ENCODE measurements around the gene CDKN2D. TPM values are rescaled to one million over a fixed set of nuclear protein-coding genes. Genes with fewer than 3 reads are reported as not detected.
A peak's percentile ranks its signal among the peaks of the same experiment; 100 is the strongest.

The CDKN2D gene
- total and polyA plus RNA-seq, 2 of the 13 experiments (the other 11 are each of a cell fraction or from before 2014, with no cell fraction given) = 5.4 to 8.6 TPM

DNA sequence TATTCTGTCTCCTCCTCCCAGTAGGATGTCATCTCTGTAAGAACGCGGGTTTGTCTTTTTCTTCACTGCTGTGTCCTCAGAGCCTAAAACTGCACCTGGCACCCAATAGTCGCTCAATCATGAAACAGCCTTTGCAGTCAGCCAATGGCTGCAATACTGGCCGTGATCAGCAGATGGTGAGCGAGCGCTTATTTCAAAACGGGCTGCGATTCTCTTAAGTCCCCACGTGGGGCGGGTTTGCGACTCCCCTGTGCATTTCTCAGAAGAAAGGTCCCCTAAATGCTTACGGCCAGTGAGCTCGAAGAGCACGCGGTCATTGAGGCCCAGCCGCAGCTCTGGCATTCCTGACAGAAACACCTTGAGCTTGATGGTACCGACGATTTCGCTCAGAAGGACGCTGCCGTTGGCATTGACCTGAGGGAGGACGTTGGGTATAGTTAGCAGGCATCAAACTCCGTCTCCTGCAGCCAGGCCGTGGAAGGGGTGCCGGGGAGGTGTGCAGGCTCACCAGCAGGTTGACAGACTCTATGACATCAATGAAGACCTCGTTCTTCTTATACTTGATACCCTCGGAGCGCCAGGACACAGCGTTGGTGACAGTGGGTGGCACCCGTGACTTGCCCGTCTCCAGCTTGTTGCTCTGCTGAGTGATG is 12.3 kb upstream of the CDKN2D start (continued):
- TF ChIP-seq, protein P1, sequence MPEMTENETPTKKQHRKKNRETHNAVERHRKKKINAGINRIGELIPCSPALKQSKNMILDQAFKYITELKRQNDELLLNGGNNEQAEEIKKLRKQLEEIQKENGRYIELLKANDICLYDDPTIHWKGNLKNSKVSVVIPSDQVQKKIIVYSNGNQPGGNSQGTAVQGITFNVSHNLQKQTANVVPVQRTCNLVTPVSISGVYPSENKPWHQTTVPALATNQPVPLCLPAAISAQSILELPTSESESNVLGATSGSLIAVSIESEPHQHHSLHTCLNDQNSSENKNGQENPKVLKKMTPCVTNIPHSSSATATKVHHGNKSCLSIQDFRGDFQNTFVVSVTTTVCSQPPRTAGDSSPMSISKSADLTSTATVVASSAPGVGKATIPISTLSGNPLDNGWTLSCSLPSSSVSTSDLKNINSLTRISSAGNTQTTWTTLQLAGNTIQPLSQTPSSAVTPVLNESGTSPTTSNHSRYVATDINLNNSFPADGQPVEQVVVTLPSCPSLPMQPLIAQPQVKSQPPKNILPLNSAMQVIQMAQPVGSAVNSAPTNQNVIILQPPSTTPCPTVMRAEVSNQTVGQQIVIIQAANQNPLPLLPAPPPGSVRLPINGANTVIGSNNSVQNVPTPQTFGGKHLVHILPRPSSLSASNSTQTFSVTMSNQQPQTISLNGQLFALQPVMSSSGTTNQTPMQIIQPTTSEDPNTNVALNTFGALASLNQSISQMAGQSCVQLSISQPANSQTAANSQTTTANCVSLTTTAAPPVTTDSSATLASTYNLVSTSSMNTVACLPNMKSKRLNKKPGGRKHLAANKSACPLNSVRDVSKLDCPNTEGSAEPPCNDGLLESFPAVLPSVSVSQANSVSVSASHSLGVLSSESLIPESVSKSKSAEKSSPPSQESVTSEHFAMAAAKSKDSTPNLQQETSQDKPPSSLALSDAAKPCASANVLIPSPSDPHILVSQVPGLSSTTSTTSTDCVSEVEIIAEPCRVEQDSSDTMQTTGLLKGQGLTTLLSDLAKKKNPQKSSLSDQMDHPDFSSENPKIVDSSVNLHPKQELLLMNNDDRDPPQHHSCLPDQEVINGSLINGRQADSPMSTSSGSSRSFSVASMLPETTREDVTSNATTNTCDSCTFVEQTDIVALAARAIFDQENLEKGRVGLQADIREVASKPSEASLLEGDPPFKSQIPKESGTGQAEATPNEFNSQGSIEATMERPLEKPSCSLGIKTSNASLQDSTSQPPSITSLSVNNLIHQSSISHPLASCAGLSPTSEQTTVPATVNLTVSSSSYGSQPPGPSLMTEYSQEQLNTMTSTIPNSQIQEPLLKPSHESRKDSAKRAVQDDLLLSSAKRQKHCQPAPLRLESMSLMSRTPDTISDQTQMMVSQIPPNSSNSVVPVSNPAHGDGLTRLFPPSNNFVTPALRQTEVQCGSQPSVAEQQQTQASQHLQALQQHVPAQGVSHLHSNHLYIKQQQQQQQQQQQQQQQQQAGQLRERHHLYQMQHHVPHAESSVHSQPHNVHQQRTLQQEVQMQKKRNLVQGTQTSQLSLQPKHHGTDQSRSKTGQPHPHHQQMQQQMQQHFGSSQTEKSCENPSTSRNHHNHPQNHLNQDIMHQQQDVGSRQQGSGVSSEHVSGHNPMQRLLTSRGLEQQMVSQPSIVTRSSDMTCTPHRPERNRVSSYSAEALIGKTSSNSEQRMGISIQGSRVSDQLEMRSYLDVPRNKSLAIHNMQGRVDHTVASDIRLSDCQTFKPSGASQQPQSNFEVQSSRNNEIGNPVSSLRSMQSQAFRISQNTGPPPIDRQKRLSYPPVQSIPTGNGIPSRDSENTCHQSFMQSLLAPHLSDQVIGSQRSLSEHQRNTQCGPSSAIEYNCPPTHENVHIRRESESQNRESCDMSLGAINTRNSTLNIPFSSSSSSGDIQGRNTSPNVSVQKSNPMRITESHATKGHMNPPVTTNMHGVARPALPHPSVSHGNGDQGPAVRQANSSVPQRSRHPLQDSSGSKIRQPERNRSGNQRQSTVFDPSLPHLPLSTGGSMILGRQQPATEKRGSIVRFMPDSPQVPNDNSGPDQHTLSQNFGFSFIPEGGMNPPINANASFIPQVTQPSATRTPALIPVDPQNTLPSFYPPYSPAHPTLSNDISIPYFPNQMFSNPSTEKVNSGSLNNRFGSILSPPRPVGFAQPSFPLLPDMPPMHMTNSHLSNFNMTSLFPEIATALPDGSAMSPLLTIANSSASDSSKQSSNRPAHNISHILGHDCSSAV (CRISPR knock-in tag; IDR thresholded peaks at IDR 0.05; ENCODE audit: borderline replicate concordance) = no peak
- TF ChIP-seq, protein P2, sequence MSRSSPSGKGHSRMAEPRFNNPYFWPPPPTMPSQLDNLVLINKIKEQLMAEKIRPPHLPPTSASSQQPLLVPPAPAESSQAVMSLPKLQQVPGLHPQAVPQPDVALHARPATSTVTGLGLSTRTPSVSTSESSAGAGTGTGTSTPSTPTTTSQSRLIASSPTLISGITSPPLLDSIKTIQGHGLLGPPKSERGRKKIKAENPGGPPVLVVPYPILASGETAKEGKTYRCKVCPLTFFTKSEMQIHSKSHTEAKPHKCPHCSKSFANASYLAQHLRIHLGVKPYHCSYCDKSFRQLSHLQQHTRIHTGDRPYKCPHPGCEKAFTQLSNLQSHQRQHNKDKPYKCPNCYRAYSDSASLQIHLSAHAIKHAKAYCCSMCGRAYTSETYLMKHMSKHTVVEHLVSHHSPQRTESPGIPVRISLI (CRISPR knock-in tag; IDR thresholded peaks at IDR 0.05; ENCODE audit: borderline replicate concordance) = peak; percentile 29; the same call in 1 of the 2 replicates
- TF ChIP-seq, protein P3, sequence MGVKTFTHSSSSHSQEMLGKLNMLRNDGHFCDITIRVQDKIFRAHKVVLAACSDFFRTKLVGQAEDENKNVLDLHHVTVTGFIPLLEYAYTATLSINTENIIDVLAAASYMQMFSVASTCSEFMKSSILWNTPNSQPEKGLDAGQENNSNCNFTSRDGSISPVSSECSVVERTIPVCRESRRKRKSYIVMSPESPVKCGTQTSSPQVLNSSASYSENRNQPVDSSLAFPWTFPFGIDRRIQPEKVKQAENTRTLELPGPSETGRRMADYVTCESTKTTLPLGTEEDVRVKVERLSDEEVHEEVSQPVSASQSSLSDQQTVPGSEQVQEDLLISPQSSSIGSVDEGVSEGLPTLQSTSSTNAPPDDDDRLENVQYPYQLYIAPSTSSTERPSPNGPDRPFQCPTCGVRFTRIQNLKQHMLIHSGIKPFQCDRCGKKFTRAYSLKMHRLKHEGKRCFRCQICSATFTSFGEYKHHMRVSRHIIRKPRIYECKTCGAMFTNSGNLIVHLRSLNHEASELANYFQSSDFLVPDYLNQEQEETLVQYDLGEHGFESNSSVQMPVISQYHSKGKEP (CRISPR knock-in tag; IDR thresholded peaks at IDR 0.05) = no peak
- no peak for TF ChIP-seq ZNF446 (CRISPR knock-in tag; IDR thresholded peaks at IDR 0.05)
- no peak for TF ChIP-seq CCAR2 (optimal IDR thresholded peaks at IDR 0.05; ENCODE audit: low read depth, low read length)
- TF ChIP-seq ZNF20 (CRISPR knock-in tag; IDR thresholded peaks at IDR 0.05) = no peak
- no peak for TF ChIP-seq MTF2 (CRISPR knock-in tag; IDR thresholded peaks at IDR 0.05; ENCODE audit: borderline replicate concordance)
- TF ChIP-seq SUZ12 (IDR thresholded peaks at IDR 0.05; ENCODE audit: low read depth, low read length) = no peak
- no peak for TF ChIP-seq PHB2 (IDR thresholded peaks at IDR 0.05; ENCODE audit: partially characterized antibody)
- TF ChIP-seq ZNF468 (CRISPR knock-in tag; IDR thresholded peaks at IDR 0.05) = no peak
- TF ChIP-seq ZNF224 (CRISPR knock-in tag; IDR thresholded peaks at IDR 0.05) = no peak
- TF ChIP-seq, protein P4, sequence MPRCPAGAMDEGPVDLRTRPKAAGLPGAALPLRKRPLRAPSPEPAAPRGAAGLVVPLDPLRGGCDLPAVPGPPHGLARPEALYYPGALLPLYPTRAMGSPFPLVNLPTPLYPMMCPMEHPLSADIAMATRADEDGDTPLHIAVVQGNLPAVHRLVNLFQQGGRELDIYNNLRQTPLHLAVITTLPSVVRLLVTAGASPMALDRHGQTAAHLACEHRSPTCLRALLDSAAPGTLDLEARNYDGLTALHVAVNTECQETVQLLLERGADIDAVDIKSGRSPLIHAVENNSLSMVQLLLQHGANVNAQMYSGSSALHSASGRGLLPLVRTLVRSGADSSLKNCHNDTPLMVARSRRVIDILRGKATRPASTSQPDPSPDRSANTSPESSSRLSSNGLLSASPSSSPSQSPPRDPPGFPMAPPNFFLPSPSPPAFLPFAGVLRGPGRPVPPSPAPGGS (CRISPR knock-in tag; IDR thresholded peaks at IDR 0.05) = 0 out of 2 replicates have a peak, but pooled peaks have one; percentile 42
- TF ChIP-seq, protein P5, sequence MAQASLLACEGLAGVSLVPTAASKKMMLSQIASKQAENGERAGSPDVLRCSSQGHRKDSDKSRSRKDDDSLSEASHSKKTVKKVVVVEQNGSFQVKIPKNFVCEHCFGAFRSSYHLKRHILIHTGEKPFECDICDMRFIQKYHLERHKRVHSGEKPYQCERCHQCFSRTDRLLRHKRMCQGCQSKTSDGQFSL (CRISPR knock-in tag; IDR thresholded peaks at IDR 0.05) = no peak
- TF ChIP-seq HMGA1 (CRISPR knock-in tag; conservative IDR thresholded peaks at IDR 0.05) = no peak
- TF ChIP-seq ZNF761 (CRISPR knock-in tag; conservative IDR thresholded peaks at IDR 0.05) = no peak
- TF ChIP-seq ZNF136 (CRISPR knock-in tag; IDR thresholded peaks at IDR 0.05; ENCODE audit: low read depth) = 0 out of 2 replicates have a peak, but pooled peaks have one; percentile 53
- no peak for TF ChIP-seq ZNF382 (CRISPR knock-in tag; IDR thresholded peaks at IDR 0.05; ENCODE audit: borderline replicate concordance)

All from HepG2 (cell line).